ENCODE measurements around the gene COBL. TPM values are rescaled to one million over a fixed set of nuclear protein-coding genes. Genes with fewer than 3 reads are reported as not detected.
A peak's percentile ranks its signal among the peaks of the same experiment; 100 is the strongest.

COBL gene
- total RNA-seq, 2 donors from 2014 or later: 27.5 to 28.3 TPM

GRCh38 chr7:51244885-51245284 lies 71.7 kb downstream of the COBL start:
- Histone ChIP-seq H3K9ac (ENCODE audit: extremely low read depth, low read length, poor library complexity, severe bottlenecking) (no peak overlapping the region), H3K4me1 (ENCODE audit: control insufficient read depth, insufficient read depth, low read length) (no peaks in the 10 kb centered on the region), H3K9me3 (ENCODE audit: control insufficient read depth, low read length) (no peaks in the 10 kb centered on the region), H3K27ac (ENCODE audit: low read depth, low read length) (no peak overlapping the region), H3K36me3 (ENCODE audit: control insufficient read depth, insufficient read depth, low read length) (no peaks in the 10 kb centered on the region), H3K27me3 (ENCODE audit: control insufficient read depth, insufficient read depth, low read length, poor library complexity, severe bottlenecking) (no peaks in the 10 kb centered on the region), H3K4me3 (ENCODE audit: low read length) (no peak overlapping the region)
- Mint-ChIP-seq H3K36me3 (ENCODE audit: low read depth) (no peaks in the 10 kb centered on the region), H3K4me3 (no peak overlapping the region), H3K4me1 (no peaks in the 10 kb centered on the region), H3K27me3 (ENCODE audit: insufficient read depth) (no peaks in the 10 kb centered on the region), H3K27ac (no peak overlapping the region), H3K9me3 (no peaks in the 10 kb centered on the region)
- peak; percentile 17 for DNase-seq
- TF ChIP-seq, protein P1, sequence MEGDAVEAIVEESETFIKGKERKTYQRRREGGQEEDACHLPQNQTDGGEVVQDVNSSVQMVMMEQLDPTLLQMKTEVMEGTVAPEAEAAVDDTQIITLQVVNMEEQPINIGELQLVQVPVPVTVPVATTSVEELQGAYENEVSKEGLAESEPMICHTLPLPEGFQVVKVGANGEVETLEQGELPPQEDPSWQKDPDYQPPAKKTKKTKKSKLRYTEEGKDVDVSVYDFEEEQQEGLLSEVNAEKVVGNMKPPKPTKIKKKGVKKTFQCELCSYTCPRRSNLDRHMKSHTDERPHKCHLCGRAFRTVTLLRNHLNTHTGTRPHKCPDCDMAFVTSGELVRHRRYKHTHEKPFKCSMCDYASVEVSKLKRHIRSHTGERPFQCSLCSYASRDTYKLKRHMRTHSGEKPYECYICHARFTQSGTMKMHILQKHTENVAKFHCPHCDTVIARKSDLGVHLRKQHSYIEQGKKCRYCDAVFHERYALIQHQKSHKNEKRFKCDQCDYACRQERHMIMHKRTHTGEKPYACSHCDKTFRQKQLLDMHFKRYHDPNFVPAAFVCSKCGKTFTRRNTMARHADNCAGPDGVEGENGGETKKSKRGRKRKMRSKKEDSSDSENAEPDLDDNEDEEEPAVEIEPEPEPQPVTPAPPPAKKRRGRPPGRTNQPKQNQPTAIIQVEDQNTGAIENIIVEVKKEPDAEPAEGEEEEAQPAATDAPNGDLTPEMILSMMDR (conservative IDR thresholded peaks at IDR 0.05): no peak
- 92 to 94% methylated on average over 7 of the region's 7 CpGs for WGBS, 2 experiments (ENCODE audit: insufficient coverage in 1 of 2, insufficient read length in 1 of 2)

DNA sequence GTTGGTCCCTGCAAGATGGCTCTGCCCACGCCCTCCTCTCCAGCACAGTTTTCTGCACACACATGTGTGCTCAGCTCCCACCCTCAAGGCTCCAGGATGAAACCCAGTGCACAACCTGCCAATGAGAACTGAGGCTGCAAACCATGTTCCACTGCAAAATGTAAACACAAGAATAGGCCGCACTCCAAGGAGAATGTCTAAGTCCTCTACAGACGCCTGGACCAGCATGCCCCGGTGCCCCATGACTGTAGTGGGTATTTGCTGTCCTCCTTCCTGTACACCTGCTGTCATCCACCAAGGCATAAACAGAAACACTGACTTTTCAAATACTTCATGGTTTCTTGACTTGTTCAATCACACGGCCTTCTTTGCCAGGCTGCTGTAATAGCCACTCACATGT lies 72.6 kb downstream of the COBL start:
- Mint-ChIP-seq H3K27ac (no peak overlapping the region), H3K27me3 (ENCODE audit: insufficient read depth) (no peaks in the 10 kb centered on the region), H3K9me3 (no peaks in the 10 kb centered on the region), H3K4me3 (no peak overlapping the region), H3K4me1 (peaks cover 5% of the 10 kb centered on the region), H3K36me3 (ENCODE audit: low read depth) (no peaks in the 10 kb centered on the region)
- no peaks in the 10 kb centered on the region for H3K27me3 ChIP-seq (ENCODE audit: control insufficient read depth, insufficient read depth, low read length, poor library complexity, severe bottlenecking)
- TF ChIP-seq, protein P1 (conservative IDR thresholded peaks at IDR 0.05): no peak
- DNase-seq: peak; percentile 20
- no peak overlapping the region for H3K9ac ChIP-seq (ENCODE audit: extremely low read depth, low read length, poor library complexity, severe bottlenecking)
- H3K4me1 ChIP-seq (ENCODE audit: control insufficient read depth, insufficient read depth, low read length): no peaks in the 10 kb centered on the region
- no peak overlapping the region for H3K4me3 ChIP-seq (ENCODE audit: low read length)
- no peaks in the 10 kb centered on the region for H3K9me3 ChIP-seq (ENCODE audit: control insufficient read depth, low read length)
- WGBS, 2 experiments (ENCODE audit: insufficient coverage in 1 of 2, insufficient read length in 1 of 2): 91 to 98% methylated on average over 5 of the region's 5 CpGs
- no peak overlapping the region for H3K27ac ChIP-seq (ENCODE audit: low read depth, low read length)
- H3K36me3 ChIP-seq (ENCODE audit: control insufficient read depth, insufficient read depth, low read length): no peaks in the 10 kb centered on the region

- Mint-ChIP-seq H3K9me3 (no peaks in the 10 kb centered on the region), H3K36me3 (ENCODE audit: low read depth) (no peaks in the 10 kb centered on the region), H3K4me3 (no peak overlapping the region), H3K27me3 (ENCODE audit: insufficient read depth) (no peaks in the 10 kb centered on the region), H3K27ac (no peak overlapping the region), H3K4me1 (peaks cover 7% of the 10 kb centered on the region)
- Histone ChIP-seq H3K27me3 (ENCODE audit: control insufficient read depth, insufficient read depth, low read length, poor library complexity, severe bottlenecking) (no peaks in the 10 kb centered on the region), H3K4me3 (ENCODE audit: low read length) (no peak overlapping the region), H3K36me3 (ENCODE audit: control insufficient read depth, insufficient read depth, low read length) (no peaks in the 10 kb centered on the region), H3K9ac (ENCODE audit: extremely low read depth, low read length, poor library complexity, severe bottlenecking) (no peak overlapping the region), H3K27ac (ENCODE audit: low read depth, low read length) (no peak overlapping the region), H3K9me3 (ENCODE audit: control insufficient read depth, low read length) (no peaks in the 10 kb centered on the region), H3K4me1 (ENCODE audit: control insufficient read depth, insufficient read depth, low read length) (no peaks in the 10 kb centered on the region)
- WGBS, 2 experiments (ENCODE audit: insufficient coverage in 1 of 2, insufficient read length in 1 of 2): 92 to 97% methylated on average over 7 to 10 of the region's 10 CpGs
- DNase-seq: peak; percentile 20
- TF ChIP-seq, protein P1 (conservative IDR thresholded peaks at IDR 0.05): no peak
Measured at GRCh38 chr7:51243631-51244030, 73.0 kb downstream of the COBL start.
